H1 (cell line): ENCODE measurements around the gene TMEM182. TPM values are rescaled to one million over a fixed set of nuclear protein-coding genes. Genes with fewer than 3 reads are reported as not detected.

Experiments used
- CTCF ChIA-PET: fragments of 300-600 bp; sonication (Branson Sonifier 250); formaldehyde crosslinking; loops from one replicate; lab custom pipeline; 2021; ENCODE audit not compliant: partially characterized antibody; lab: Charles Lee
- POLR2A ChIA-PET: fragments of 300-600 bp; sonication (Branson Sonifier 250); formaldehyde crosslinking; loops from one replicate; lab custom pipeline; 2021; ENCODE audit warnings: inconsistent platforms; ENCODE audit not compliant: partially characterized antibody; lab: Charles Lee
- DNase-seq, 2 experiments: peaks; one replicate each; pipeline versions ENCODE4 v3.0.0 to v3.0.0-alpha.2; 2010 to 2022; ENCODE audit warnings: low spot score in 2 of 2, low read depth in 1 of 2, mixed read lengths in 1 of 2
- FAIRE-seq: peaks from 2 replicates; lab custom pipeline; 2011; peaks lifted over from hg19 to GRCh38; lab: Jason Lieb, UNC
- H2AFZ ChIP-seq: 2 replicates; pipeline ENCODE4 v1.8.1; 2012; ENCODE audit warnings: low read length, inconsistent platforms
- H2AK5ac ChIP-seq: 2 replicates; pipeline ENCODE4 v1.6.1; 2013; ENCODE audit warnings: low read depth, low read length
- H2BK120ac ChIP-seq: replicated peaks from 2 replicates; pipeline ENCODE3; 2013; ENCODE audit warnings: low read depth, low read length, inconsistent platforms
- H2BK12ac ChIP-seq: 2 replicates; pipeline ENCODE4 v1.6.1; 2013; ENCODE audit warnings: low read depth, low read length
- H2BK15ac ChIP-seq: 2 replicates; pipeline ENCODE4 v1.6.1; 2013; ENCODE audit warnings: low read length
- H2BK20ac ChIP-seq: 2 replicates; pipeline ENCODE4 v1.6.1; 2013; ENCODE audit warnings: low read length
- H2BK5ac ChIP-seq: 2 replicates; pipeline ENCODE4 v1.6.1; 2013; ENCODE audit warnings: low read depth, low read length
- H3K14ac ChIP-seq: 2 replicates; pipeline ENCODE4 v1.6.1; 2013; ENCODE audit warnings: inconsistent platforms; ENCODE audit not compliant: insufficient read length
- H3K18ac ChIP-seq: 2 replicates; pipeline ENCODE4 v1.6.1; 2013; ENCODE audit warnings: low read length; ENCODE audit errors: extremely low read depth
- H3K23ac ChIP-seq: 2 replicates; pipeline ENCODE4 v1.6.1; 2013; ENCODE audit warnings: inconsistent platforms; ENCODE audit not compliant: insufficient read length
- H3K23me2 ChIP-seq: 2 replicates; pipeline ENCODE4 v1.6.1; 2013; ENCODE audit warnings: low read depth, low read length
- H3K27ac ChIP-seq: 2 replicates; pipeline ENCODE4 v1.6.1; 2011; ENCODE audit warnings: low read depth, low read length, inconsistent platforms
- H3K27me3 ChIP-seq, 4 experiments: replicated peaks in 1 of 4; 1 replicate in 1 of 4; 2 replicates in 3 of 4; pipeline versions ENCODE4 v1.6.1 to v1.8.1; 2011 to 2013; ENCODE audit warnings: low read length in 3 of 4, mild to moderate bottlenecking in 3 of 4, inconsistent platforms in 2 of 4, mixed read lengths in 2 of 4, moderate library complexity in 1 of 4; ENCODE audit not compliant: control insufficient read depth in 3 of 4, insufficient read depth in 3 of 4; ENCODE audit errors: extremely low read depth in 1 of 4
- H3K36me3 ChIP-seq, 4 experiments: 2 replicates each; pipeline versions ENCODE4 v1.6.1 to v1.8.1; 2011 to 2013; ENCODE audit warnings: mild to moderate bottlenecking in 4 of 4, low read length in 3 of 4, moderate library complexity in 2 of 4, control low read depth in 1 of 4, inconsistent platforms in 1 of 4; ENCODE audit not compliant: insufficient read depth in 4 of 4, control insufficient read depth in 2 of 4
- H3K4ac ChIP-seq: replicated peaks from 2 replicates; pipeline ENCODE3; 2013; ENCODE audit warnings: low read length, low read depth, mixed read lengths, inconsistent platforms; ENCODE audit not compliant: insufficient read length
- H3K4me1 ChIP-seq, 4 experiments: replicated peaks in 1 of 4; 1 replicate in 1 of 4; 2 replicates in 3 of 4; pipeline versions ENCODE4 v1.6.1 to v1.8.1; 2011 to 2013; ENCODE audit warnings: low read length in 3 of 4, inconsistent platforms in 2 of 4, mixed read lengths in 1 of 4; ENCODE audit not compliant: insufficient read depth in 4 of 4, control insufficient read depth in 3 of 4
- H3K4me2 ChIP-seq, 2 experiments: 2 replicates each; pipeline versions ENCODE4 v1.6.1 to v1.8.1; 2011 to 2013; ENCODE audit warnings: low read depth in 2 of 2, low read length in 2 of 2, control low read depth in 1 of 2, inconsistent platforms in 1 of 2, mild to moderate bottlenecking in 1 of 2; ENCODE audit not compliant: insufficient read depth in 1 of 2
- H3K4me3 ChIP-seq, 4 experiments: fragments of 200-600, 300-600 bp in 1 of 4; sonication (generic), shearing (Covaris generic), sonication (Bioruptor Twin) in 1 of 4; 2 replicates each; pipeline versions ENCODE4 v1.5.1 to v1.8.1; 2011 to 2016; ENCODE audit warnings: low read length in 4 of 4, low read depth in 3 of 4, control low read depth in 2 of 4, inconsistent platforms in 2 of 4, mild to moderate bottlenecking in 2 of 4, mixed read lengths in 1 of 4, moderate library complexity in 1 of 4; ENCODE audit not compliant: insufficient read depth in 2 of 4; ENCODE audit errors: extremely low read depth in 1 of 4
- H3K56ac ChIP-seq: replicated peaks from 2 replicates; pipeline ENCODE3; 2013; ENCODE audit warnings: low read depth, mild to moderate bottlenecking, mixed read lengths, low read length, inconsistent platforms; ENCODE audit not compliant: insufficient read length
- H3K79me1 ChIP-seq: 2 replicates; pipeline ENCODE4 v1.6.1; 2013; ENCODE audit warnings: low read depth, low read length, control low read depth
- H3K79me2 ChIP-seq, 2 experiments: 2 replicates each; pipeline versions ENCODE4 v1.6.1 to v1.8.1; 2012 to 2013; ENCODE audit warnings: low read length in 2 of 2, mild to moderate bottlenecking in 2 of 2, inconsistent platforms in 1 of 2; ENCODE audit not compliant: insufficient read depth in 2 of 2, control insufficient read depth in 1 of 2
- H3K9ac ChIP-seq, 4 experiments: replicated peaks in 1 of 4; 1 replicate in 1 of 4; 2 replicates in 3 of 4; pipeline versions ENCODE4 v1.6.1 to v1.8.1; 2011 to 2013; ENCODE audit warnings: low read depth in 3 of 4, low read length in 3 of 4, control low read depth in 2 of 4, mild to moderate bottlenecking in 2 of 4, moderate library complexity in 2 of 4, inconsistent platforms in 1 of 4; ENCODE audit errors: extremely low read depth in 1 of 4
- H3K9me3 ChIP-seq, 2 experiments: 2 replicates each; pipeline versions ENCODE4 v1.6.1 to v1.8.1; 2012 to 2013; ENCODE audit warnings: mild to moderate bottlenecking in 2 of 2, moderate library complexity in 2 of 2, control low read depth in 1 of 2, inconsistent platforms in 1 of 2, low read depth in 1 of 2, low read length in 1 of 2, mixed read lengths in 1 of 2; ENCODE audit not compliant: insufficient read depth in 2 of 2
- H4K20me1 ChIP-seq, 2 experiments: replicated peaks in 1 of 2; 2 replicates each; pipeline versions ENCODE3 to v1.8.1; 2011 to 2013; ENCODE audit warnings: inconsistent platforms in 2 of 2, low read length in 2 of 2, mild to moderate bottlenecking in 1 of 2; ENCODE audit not compliant: insufficient read depth in 2 of 2, control insufficient read depth in 1 of 2
- H4K5ac ChIP-seq: 2 replicates; pipeline ENCODE4 v1.6.1; 2013; ENCODE audit warnings: low read length, low read depth, mixed read lengths, inconsistent platforms; ENCODE audit not compliant: insufficient read length
- H4K8ac ChIP-seq: 2 replicates; pipeline ENCODE4 v1.8.0; 2013; ENCODE audit warnings: mild to moderate bottlenecking, moderate library complexity, low read length, inconsistent platforms; ENCODE audit not compliant: insufficient read depth; ENCODE audit errors: extremely low read depth
- H4K91ac ChIP-seq: replicated peaks from 2 replicates; pipeline ENCODE3; 2013; ENCODE audit warnings: low read length, mixed read lengths, inconsistent platforms; ENCODE audit not compliant: insufficient read length
- CBX5 ChIP-seq: fragments of 300-800, 300-1000 bp; sonication (generic); IDR thresholded peaks from 2 replicates; pipeline ENCODE4 v1.7.1; 2016; ENCODE audit warnings: antibody characterized with exemption, low read length, low read depth
- RFX5 ChIP-seq: IDR thresholded peaks from 2 replicates; pipeline ENCODE4 v1.6.1; 2011; ENCODE audit warnings: low read depth, low read length, improper control_type of control experiment, borderline replicate concordance
- SIX5 ChIP-seq: IDR thresholded peaks from 2 replicates; pipeline ENCODE4 v1.6.1; 2011; ENCODE audit warnings: mild to moderate bottlenecking, low read depth, low read length
- WGBS, 2 experiments: shearing (Covaris generic) in 1 of 2; methylation state at CpG; one replicate each; pipeline versions ENCODE4 v1.1.6 to v1.1.7; 2013 to 2015; ENCODE audit warnings: low lambda C conversion rate in 2 of 2, mixed read lengths in 2 of 2, inconsistent platforms in 1 of 2, low coverage in 1 of 2, missing lambda C conversion rate in 1 of 2; ENCODE audit not compliant: insufficient replicate concordance in 2 of 2, insufficient coverage in 1 of 2, insufficient read length in 1 of 2; ENCODE audit errors: extremely low coverage in 1 of 2, missing lambda C conversion rate in 1 of 2; 5-methylcytosine and 5-hydroxymethylcytosine counted together
- polyA plus RNA-seq, 7 experiments: library from polyadenylated mRNA; depleted of rRNA in 3 of 7; stranded (reverse) in 5 of 7; unstranded in 2 of 7; fragments of >200 nt in 5 of 7; fragments of 200-250 nt in 2 of 7; gene quantifications; 1 replicate in 5 of 7; 2 replicates in 1 of 7; 4 replicates in 1 of 7; pipeline versions ENCODE4 v1.2.1 to v1.2.3, GENCODE V29; 2011 to 2013; ENCODE audit warnings: missing spikeins in 2 of 7, mixed read lengths in 2 of 7
- total RNA-seq: library from RNA; stranded (reverse); fragmentation: NEBNext Ultra II Directional; extraction: Animal tissue kit (Norgen Biotek cat#: 25700); gene quantifications from 2 replicates; pipeline ENCODE4 v1.2.1, GENCODE V29; 2021

TMEM182 gene
- total and polyA plus RNA-seq, 2 of the 8 experiments (the other 6 are each of a cell fraction or from before 2014, with no cell fraction given), result 3.1 to 4.3 TPM

DNA sequence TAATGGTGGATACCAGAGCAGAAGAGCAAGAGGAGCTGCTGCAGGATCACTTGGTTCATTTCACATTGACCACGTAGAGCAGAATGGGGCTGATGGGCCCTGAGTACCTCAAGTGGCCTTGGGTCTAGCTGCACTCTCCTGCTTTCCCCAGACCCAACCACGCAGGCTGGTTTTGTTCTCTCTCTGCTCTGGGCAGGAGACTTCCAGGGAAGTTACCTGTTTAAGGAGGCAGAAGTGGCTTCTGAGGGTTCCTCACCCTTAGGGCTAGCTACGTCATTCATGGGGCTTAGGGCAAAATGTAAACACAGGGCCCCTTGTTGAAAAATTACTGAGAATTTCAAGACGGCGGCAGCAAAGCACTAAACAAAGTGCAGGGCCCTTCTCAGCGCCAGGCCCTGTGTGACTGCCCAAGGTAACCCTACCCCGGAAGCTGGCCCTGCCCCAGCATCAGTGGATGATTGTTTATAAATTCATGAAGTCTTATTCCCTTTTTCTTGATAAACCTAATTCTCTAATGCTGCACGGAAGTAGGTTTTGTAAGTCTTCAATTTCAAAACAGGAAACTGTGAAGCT, 75.9 kb downstream of the TMEM182 start:
- no peaks in the 10 kb centered on the region for H3K27me3 ChIP-seq
- H4K91ac ChIP-seq, result no peak overlapping the region
- DNase-seq, result no peak
- no peaks in the 10 kb centered on the region for H3K79me1 ChIP-seq
- WGBS, 2 experiments, result 92% methylated on average over 8 of the region's 8 CpGs; no CpG with 5 or more reads in 1 of the 2 experiments
- H2BK15ac ChIP-seq, result no peak overlapping the region
- H3K4me2 ChIP-seq, result no peak overlapping the region
- no peak overlapping the region for H3K27ac ChIP-seq
- H4K8ac ChIP-seq, result no peak overlapping the region
- H3K9me3 ChIP-seq, result no peaks in the 10 kb centered on the region
- no peak overlapping the region for H3K4me3 ChIP-seq
- no peaks in the 10 kb centered on the region for H3K23me2 ChIP-seq
- H2BK20ac ChIP-seq, result no peak overlapping the region
- H2AK5ac ChIP-seq, result no peak overlapping the region
- peaks cover 0 to 3% (median 0%) of the 10 kb centered on the region in 4 experiments; a peak in 1 of 7 replicates for H3K4me1 ChIP-seq
- no peaks in the 10 kb centered on the region for H3K79me2 ChIP-seq
- H3K9ac ChIP-seq, result no peak overlapping the region
- H3K18ac ChIP-seq, result no peak overlapping the region
- no peaks in the 10 kb centered on the region for H4K20me1 ChIP-seq
- H3K23ac ChIP-seq, result no peak overlapping the region
- H3K4ac ChIP-seq, result no peak overlapping the region
- H3K36me3 ChIP-seq, result no peaks in the 10 kb centered on the region
- no peak overlapping the region for H3K14ac ChIP-seq
- H2BK12ac ChIP-seq, result no peak overlapping the region
- no peak overlapping the region for H3K56ac ChIP-seq
- no peak overlapping the region for H2BK120ac ChIP-seq
- no peak overlapping the region for H4K5ac ChIP-seq
- ChIA-PET CTCF (interaction anchor here (0.9 to 6.2 kb wide), 7 partner anchors 11 to 323 kb away, joined by 3 to 44 read pairs (median 4); no protein-coding TSS in a partner anchor), POLR2A (no interaction called here)
- FAIRE-seq, result no peak
- H2AFZ ChIP-seq, result no peak overlapping the region
- no peak overlapping the region for H2BK5ac ChIP-seq
- TF ChIP-seq CBX5 (no peak), RFX5 (no peak), SIX5 (no peak)
